Smooth muscle cell (in vitro differentiated cells): ENCODE data around the gene GPC6. TPM values are rescaled to one million over a fixed set of nuclear protein-coding genes. Genes with fewer than 3 reads are reported as not detected.

Experiments used
- DNase-seq: peaks from one replicate; lab custom pipeline; 2025; ENCODE audit not compliant: unreplicated experiment; lab: John Stamatoyannopoulos, UW
- H2AFZ ChIP-seq: fragments of 200-600 bp; sonication (generic); 2 replicates; pipeline ENCODE4 v1.6.0; 2016; ENCODE audit warnings: antibody characterized with exemption, low read depth, mild to moderate bottlenecking
- H3F3A ChIP-seq: fragments of 200-600 bp; sonication (generic); 2 replicates; pipeline ENCODE4 v1.6.0; 2017; ENCODE audit warnings: antibody characterized with exemption, low read depth
- H3K27ac ChIP-seq: fragments of 200-600 bp; sonication (generic); 2 replicates; pipeline ENCODE4 v1.5.1; 2016; ENCODE audit warnings: low read depth, mild to moderate bottlenecking
- H3K27me3 ChIP-seq: fragments of 200-600 bp; sonication (generic); 2 replicates; pipeline ENCODE4 v1.6.1; 2016; ENCODE audit warnings: low read depth, mild to moderate bottlenecking
- H3K36me3 ChIP-seq: fragments of 200-600 bp; sonication (generic); 2 replicates; pipeline ENCODE4 v1.5.1; 2016; ENCODE audit warnings: low read depth
- H3K4me1 ChIP-seq: fragments of 200-600 bp; sonication (generic); 2 replicates; pipeline ENCODE4 v1.5.1; 2016; ENCODE audit warnings: low read depth
- H3K4me2 ChIP-seq: fragments of 200-600 bp; sonication (generic); 2 replicates; pipeline ENCODE4 v1.6.0; 2016; ENCODE audit warnings: mild to moderate bottlenecking
- H3K4me3 ChIP-seq: fragments of 200-600 bp; sonication (generic); 2 replicates; pipeline ENCODE4 v1.5.1; 2016; ENCODE audit warnings: mild to moderate bottlenecking
- H3K79me2 ChIP-seq: fragments of 200-600 bp; sonication (generic); 2 replicates; pipeline ENCODE4 v1.6.0; 2016; ENCODE audit warnings: low read depth, mild to moderate bottlenecking
- H3K9ac ChIP-seq: fragments of 200-600 bp; sonication (generic); 2 replicates; pipeline ENCODE4 v1.6.0; 2016; ENCODE audit warnings: low read depth
- H3K9me3 ChIP-seq: fragments of 200-600 bp; sonication (generic); replicated peaks from 2 replicates; pipeline ENCODE4 v1.5.1; 2016; ENCODE audit warnings: low read depth
- H4K20me1 ChIP-seq: fragments of 200-600 bp; sonication (generic); 2 replicates; pipeline ENCODE4 v1.6.0; 2016; ENCODE audit warnings: low read depth
- CTCF ChIP-seq: fragments of 200-600 bp; sonication (generic); IDR thresholded peaks from 2 replicates; pipeline ENCODE4 v1.5.1; 2017; ENCODE audit warnings: borderline replicate concordance, mild to moderate bottlenecking, antibody characterized with exemption; ENCODE audit not compliant: insufficient read depth, poor library complexity, severe bottlenecking
- WGBS: methylation state at CpG from one replicate; pipeline ENCODE4 v1.1.7; 2016; ENCODE audit warnings: low lambda C conversion rate; 5-methylcytosine and 5-hydroxymethylcytosine counted together
- polyA plus RNA-seq: library from polyadenylated mRNA; unstranded; fragments of >200 nt; fragmentation: Nextera tagmentation; extraction: Ambion mirVana; gene quantifications from 2 replicates; pipeline ENCODE4 v1.2.1, GENCODE V29; 2016
- total RNA-seq: library from RNA; depleted of rRNA; stranded (reverse); fragments of >200 nt; gene quantifications from 2 replicates; pipeline ENCODE4 v1.2.3, GENCODE V29; 2014

GPC6 gene
- total and polyA plus RNA-seq, 2 experiments from 2014 or later, result 19.7 to 68.5 TPM

DNA sequence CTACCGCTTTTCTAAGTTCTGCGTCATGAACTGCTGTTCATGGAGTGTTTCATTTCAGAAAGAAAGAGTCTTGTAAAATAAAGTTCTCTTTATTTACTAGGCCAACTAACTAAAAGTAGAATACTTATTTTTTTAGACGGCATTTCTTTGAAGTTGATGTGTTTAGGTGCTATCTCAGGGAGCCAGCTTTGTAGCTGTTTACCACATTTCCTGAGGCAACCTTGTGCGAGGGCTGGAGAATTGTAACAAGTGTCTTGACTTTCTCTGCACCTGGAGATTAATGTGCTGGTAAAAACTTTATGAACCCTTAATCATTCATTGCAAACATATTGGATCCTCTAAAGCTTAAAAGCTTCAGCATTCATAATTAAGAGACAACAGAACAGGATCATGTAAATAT lies 229.3 kb downstream of the GPC6 start:
- peaks cover 6% of the 10 kb centered on the region for H3K79me2 ChIP-seq
- no peak overlapping the region for H3K27ac ChIP-seq
- no peak for DNase-seq
- no peaks in the 10 kb centered on the region for H3K9me3 ChIP-seq
- no peak overlapping the region for H3K9ac ChIP-seq
- H3K4me3 ChIP-seq, result no peak overlapping the region
- no peak overlapping the region for H3K4me2 ChIP-seq
- WGBS, result 87% methylated on average over 4 of the region's 4 CpGs
- no peaks in the 10 kb centered on the region for H3F3A ChIP-seq
- H3K36me3 ChIP-seq, result no peaks in the 10 kb centered on the region
- H3K4me1 ChIP-seq, result no peaks in the 10 kb centered on the region
- no peaks in the 10 kb centered on the region for H3K27me3 ChIP-seq
- peaks cover 6% of the 10 kb centered on the region for H4K20me1 ChIP-seq
- no peak overlapping the region for H2AFZ ChIP-seq
- TF ChIP-seq CTCF, result no peak

GRCh38 chr13:93460005-93460404 lies 233.4 kb downstream of the GPC6 start:
- H3K36me3 ChIP-seq, result no peaks in the 10 kb centered on the region
- TF ChIP-seq CTCF, result no peak
- H3F3A ChIP-seq, result no peaks in the 10 kb centered on the region

DNA sequence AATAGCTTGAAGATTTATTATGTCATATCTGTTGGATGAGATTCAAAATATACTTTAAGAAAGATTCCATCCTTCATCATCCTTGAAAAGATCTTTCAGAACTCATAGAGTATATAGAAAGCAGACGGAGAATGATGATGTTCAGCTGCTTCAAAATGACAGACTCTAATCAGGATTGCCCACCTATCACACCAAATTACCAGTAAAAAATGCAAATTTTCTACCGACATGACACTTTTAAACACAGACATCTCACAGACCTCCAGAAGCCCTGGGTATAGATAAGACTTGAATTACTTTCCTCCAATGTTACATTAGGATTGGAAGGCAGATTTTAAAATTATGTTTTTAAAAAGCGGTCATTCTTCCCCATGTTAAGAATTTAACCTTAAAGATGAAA lies 235.5 kb downstream of the GPC6 start:
- no peak for TF ChIP-seq CTCF
- no peaks in the 10 kb centered on the region for H3K27me3 ChIP-seq
- no peak overlapping the region for H3K4me2 ChIP-seq
- DNase-seq, result no peak
- peaks cover 3% of the 10 kb centered on the region for H4K20me1 ChIP-seq
- no peak overlapping the region for H2AFZ ChIP-seq
- no peaks in the 10 kb centered on the region for H3F3A ChIP-seq
- WGBS, result 84% methylated on average over 3 of the region's 3 CpGs
- no peaks in the 10 kb centered on the region for H3K4me1 ChIP-seq
- peaks cover 6% of the 10 kb centered on the region for H3K79me2 ChIP-seq
- no peak overlapping the region for H3K9ac ChIP-seq
- H3K4me3 ChIP-seq, result no peak overlapping the region
- no peaks in the 10 kb centered on the region for H3K36me3 ChIP-seq
- no peak overlapping the region for H3K27ac ChIP-seq
- H3K9me3 ChIP-seq, result no peaks in the 10 kb centered on the region

More at GRCh38 chr13:93460005-93460404, 233.4 kb downstream of the GPC6 start:
- peaks cover 6% of the 10 kb centered on the region for H4K20me1 ChIP-seq
- H3K4me3 ChIP-seq, result no peak overlapping the region
- H3K9ac ChIP-seq, result no peak overlapping the region
- H3K4me2 ChIP-seq, result no peak overlapping the region
- peaks cover 6% of the 10 kb centered on the region for H3K79me2 ChIP-seq
- no peaks in the 10 kb centered on the region for H3K4me1 ChIP-seq
- no peaks in the 10 kb centered on the region for H3K9me3 ChIP-seq
- H3K27ac ChIP-seq, result no peak overlapping the region
- no peaks in the 10 kb centered on the region for H3K27me3 ChIP-seq
- no peak for DNase-seq
- no peak overlapping the region for H2AFZ ChIP-seq

- Histone ChIP-seq H3K79me2 (peaks cover 26% of the 10 kb centered on the region), H3K27me3 (no peaks in the 10 kb centered on the region), H3K27ac (no peak overlapping the region), H3K4me1 (no peaks in the 10 kb centered on the region), H3K4me2 (no peak overlapping the region), H2AFZ (no peak overlapping the region), H3K9me3 (peaks cover 10% of the 10 kb centered on the region), H3K4me3 (no peak overlapping the region), H3F3A (no peaks in the 10 kb centered on the region), H3K36me3 (no peaks in the 10 kb centered on the region), H3K9ac (no peak overlapping the region), H4K20me1 (no peaks in the 10 kb centered on the region)
- TF ChIP-seq CTCF, result no peak
- WGBS, result 96% methylated on average over 3 of the region's 3 CpGs
- no peak for DNase-seq
These were observed 240.0 kb downstream of the GPC6 start for GRCh38 chr13:93466502-93467036.
